ENCODE results near the gene KAT5.

DNA sequence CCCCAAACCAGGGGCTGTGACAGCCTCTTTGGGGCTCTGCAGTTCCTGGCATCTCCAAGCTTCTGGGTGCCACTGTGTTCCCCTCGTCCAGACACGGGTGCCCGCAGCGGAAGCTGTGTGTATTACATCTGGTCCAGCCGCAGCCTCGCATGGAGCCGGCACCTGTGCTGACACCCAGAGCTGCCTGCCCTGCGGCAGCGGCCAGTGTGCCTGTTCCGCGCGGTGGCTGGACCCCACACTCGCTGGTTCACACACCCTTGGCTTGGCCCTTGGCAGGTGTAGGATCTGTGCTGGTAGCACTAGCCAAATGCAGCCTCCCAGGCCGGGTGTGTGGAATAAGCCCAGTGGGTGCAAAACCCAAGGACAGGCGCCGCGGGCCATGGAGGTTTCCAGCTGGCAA lies 33.0 kb downstream of the KAT5 start:
- TF ChIP-seq CTCF (IDR thresholded peaks at IDR 0.05) (no peak), EZH2phosphoT487 (IDR thresholded peaks at IDR 0.05) (no peak), EZH2 (IDR thresholded peaks at IDR 0.05) (no peak)
